CD4-positive, alpha-beta T cell treated with Interleukin-6 at 100 ng/mL for 8 hours (primary cell): ENCODE data around the gene SLC25A21.
"Not testable (repeated sequence)": the region's sequence is repeated elsewhere in the genome, so short reads cannot be mapped to it uniquely, and the experiment has no call there.

Experiments
- DNase-seq: peaks from one replicate; pipeline ENCODE4 v3.0.0-alpha.2; 2020; ENCODE audit warnings: mixed read lengths, low spot score

SLC25A21 gene

GRCh38 chr14:36702474-36702873 is 469.9 kb downstream of the SLC25A21 start:
- DNase-seq = no peak

GRCh38 chr14:36701132-36701531 is 471.3 kb downstream of the SLC25A21 start:
- DNase-seq = no peak

GRCh38 chr14:36700651-36701050 is 471.8 kb downstream of the SLC25A21 start:
- no peak for DNase-seq

GRCh38 chr14:36699420-36699819 is 473.0 kb downstream of the SLC25A21 start:
- not testable (repeated sequence) for DNase-seq

- no peak for DNase-seq
Observed at GRCh38 chr14:36690311-36691040, 481.9 kb downstream of the SLC25A21 start.

- no peak for DNase-seq
Observed at GRCh38 chr14:36684946-36685345, 487.5 kb downstream of the SLC25A21 start.

- DNase-seq = no peak
Observed at GRCh38 chr14:36683083-36683724, 489.2 kb downstream of the SLC25A21 start.

GRCh38 chr14:36682338-36682737 is 490.1 kb downstream of the SLC25A21 start:
- no peak for DNase-seq

- no peak for DNase-seq
Observed at GRCh38 chr14:36676236-36676635, 496.2 kb downstream of the SLC25A21 start.

- DNase-seq = no peak
Observed at GRCh38 chr14:36675581-36675980, 496.8 kb downstream of the SLC25A21 start.

- no peak for DNase-seq
Observed at GRCh38 chr14:36674659-36675058, 497.7 kb downstream of the SLC25A21 start.

GRCh38 chr14:36672095-36672494 is 500.3 kb downstream of the SLC25A21 start:
- no peak for DNase-seq

GRCh38 chr14:36671149-36671548 is 501.3 kb downstream of the SLC25A21 start:
- no peak for DNase-seq

GRCh38 chr14:36667679-36668078 is 504.7 kb downstream of the SLC25A21 start:
- no peak for DNase-seq

- no peak for DNase-seq
Observed at GRCh38 chr14:36666416-36667206, 505.8 kb downstream of the SLC25A21 start.

GRCh38 chr14:36665887-36666415 is 506.5 kb downstream of the SLC25A21 start:
- no peak for DNase-seq

- DNase-seq = no peak
Observed at GRCh38 chr14:36664322-36665193, 507.8 kb downstream of the SLC25A21 start.

- DNase-seq = no peak
Observed at GRCh38 chr14:36663404-36664321, 508.7 kb downstream of the SLC25A21 start.

GRCh38 chr14:36662543-36663403 is 509.6 kb downstream of the SLC25A21 start:
- DNase-seq = no peak

- DNase-seq = no peak
Observed at GRCh38 chr14:36662258-36662542, 510.2 kb downstream of the SLC25A21 start.
